OCI-LY7 (cell line): ENCODE results near the gene LRRC74A.

Experiments used
- EZH2phosphoT487 ChIP-seq: fragments of 200-600 bp; sonication (generic); IDR thresholded peaks from 2 replicates; pipeline ENCODE4 v1.6.1; 2018; ENCODE audit warnings: low read depth, borderline replicate concordance, mild to moderate bottlenecking, mixed run types, antibody characterized with exemption, low read length, moderate library complexity, mixed read lengths
- TF ChIP-seq, protein P1 (sequence below): fragments of 200-600 bp; sonication (generic); conservative IDR thresholded peaks from 2 replicates; pipeline ENCODE4 v1.5.1; 2014; ENCODE audit warnings: mild to moderate bottlenecking, antibody characterized with exemption, low read length, moderate library complexity, mixed read lengths

DNA sequence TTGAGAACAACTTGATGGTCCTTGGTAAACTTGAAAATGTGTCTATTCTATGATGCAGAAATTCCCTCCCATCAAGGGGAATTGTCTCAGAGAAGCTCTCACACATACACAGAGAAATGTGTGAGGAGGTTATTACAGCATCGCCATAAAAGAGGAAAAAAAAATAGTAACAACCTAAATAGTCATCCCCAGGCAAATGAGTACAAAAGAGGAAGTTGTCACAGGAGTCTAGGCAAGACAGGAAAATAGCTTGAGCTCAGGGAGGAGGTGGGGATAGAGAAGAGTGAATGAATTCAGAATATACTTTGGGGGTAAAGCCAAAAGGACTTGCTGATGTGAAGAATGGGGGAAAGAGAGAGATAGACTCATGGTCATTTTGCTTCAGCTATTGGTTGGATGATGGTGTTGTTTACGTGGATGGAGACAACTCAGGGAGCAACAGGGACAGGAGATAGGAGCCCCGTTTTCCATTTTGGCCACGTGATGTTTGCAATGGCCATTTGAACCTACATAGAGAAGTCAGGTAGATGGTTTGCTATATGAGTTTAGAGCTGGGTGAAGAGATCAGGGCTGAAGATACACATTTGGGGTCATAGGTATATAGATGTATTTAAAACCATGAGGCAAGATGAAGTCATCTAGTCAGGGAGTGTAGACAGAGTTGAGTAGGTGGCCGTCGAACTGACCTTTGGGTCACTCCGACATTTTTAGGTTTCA, 20.3 kb downstream of the LRRC74A start:
- TF ChIP-seq, protein P1, sequence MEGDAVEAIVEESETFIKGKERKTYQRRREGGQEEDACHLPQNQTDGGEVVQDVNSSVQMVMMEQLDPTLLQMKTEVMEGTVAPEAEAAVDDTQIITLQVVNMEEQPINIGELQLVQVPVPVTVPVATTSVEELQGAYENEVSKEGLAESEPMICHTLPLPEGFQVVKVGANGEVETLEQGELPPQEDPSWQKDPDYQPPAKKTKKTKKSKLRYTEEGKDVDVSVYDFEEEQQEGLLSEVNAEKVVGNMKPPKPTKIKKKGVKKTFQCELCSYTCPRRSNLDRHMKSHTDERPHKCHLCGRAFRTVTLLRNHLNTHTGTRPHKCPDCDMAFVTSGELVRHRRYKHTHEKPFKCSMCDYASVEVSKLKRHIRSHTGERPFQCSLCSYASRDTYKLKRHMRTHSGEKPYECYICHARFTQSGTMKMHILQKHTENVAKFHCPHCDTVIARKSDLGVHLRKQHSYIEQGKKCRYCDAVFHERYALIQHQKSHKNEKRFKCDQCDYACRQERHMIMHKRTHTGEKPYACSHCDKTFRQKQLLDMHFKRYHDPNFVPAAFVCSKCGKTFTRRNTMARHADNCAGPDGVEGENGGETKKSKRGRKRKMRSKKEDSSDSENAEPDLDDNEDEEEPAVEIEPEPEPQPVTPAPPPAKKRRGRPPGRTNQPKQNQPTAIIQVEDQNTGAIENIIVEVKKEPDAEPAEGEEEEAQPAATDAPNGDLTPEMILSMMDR: no peak
- no peak for TF ChIP-seq EZH2phosphoT487
